ENCODE data around the gene ADCY9.
"Not testable (repeated sequence)": the region's sequence is repeated elsewhere in the genome, so short reads cannot be mapped to it uniquely, and the experiment has no call there.

Gene ADCY9

GRCh38 chr16:4046221-4046620, 70.0 kb downstream of the ADCY9 start:
- Histone ChIP-seq H3K27me3 (replicated peaks; ENCODE audit: control insufficient read depth, insufficient read depth, low read length) (no peaks in the 10 kb centered on the region), H3K9me3 (ENCODE audit: control insufficient read depth, low read length) (no peaks in the 10 kb centered on the region), H3K4me1 (ENCODE audit: control insufficient read depth, insufficient read depth, low read length) (peaks cover 9% of the 10 kb centered on the region), H3K4me3 (ENCODE audit: low read length) (no peak overlapping the region), H3K36me3 (ENCODE audit: control insufficient read depth, insufficient read depth, low read length, severe bottlenecking) (no peaks in the 10 kb centered on the region), H3K9ac (ENCODE audit: low read length) (no peak overlapping the region)
- DNase-seq (ENCODE audit: low read depth): no peak

GRCh38 chr16:4045561-4045960, 70.7 kb downstream of the ADCY9 start:
- H3K4me3 ChIP-seq (ENCODE audit: low read length); DNase-seq (ENCODE audit: low read depth); H3K4me1 ChIP-seq (ENCODE audit: control insufficient read depth, insufficient read depth, low read length); H3K9me3 ChIP-seq (ENCODE audit: control insufficient read depth, low read length); H3K27me3 ChIP-seq (replicated peaks; ENCODE audit: control insufficient read depth, insufficient read depth, low read length); H3K36me3 ChIP-seq (ENCODE audit: control insufficient read depth, insufficient read depth, low read length, severe bottlenecking); H3K9ac ChIP-seq (ENCODE audit: low read length): not testable (repeated sequence)

DNA sequence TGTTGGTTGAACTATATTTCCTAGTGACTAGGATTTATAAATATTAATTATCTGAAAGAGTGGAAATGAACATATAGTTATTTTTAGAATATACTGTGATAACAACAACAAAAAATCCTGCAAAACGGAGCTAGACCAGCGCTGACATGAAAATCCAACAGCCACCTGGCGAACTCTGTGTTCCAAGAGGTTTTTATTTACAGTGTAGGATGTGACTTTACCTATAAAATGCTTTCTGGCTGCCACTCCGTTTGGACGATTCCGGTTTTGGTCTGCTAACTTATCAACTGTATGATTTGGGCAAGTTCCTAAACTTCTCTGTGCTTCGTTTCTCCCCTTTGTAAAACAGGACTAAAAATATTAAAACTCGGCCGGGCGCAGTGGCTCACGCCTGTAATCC, 73.7 kb downstream of the ADCY9 start:
- Histone ChIP-seq H3K9ac (ENCODE audit: low read length) (no peak overlapping the region), H3K36me3 (ENCODE audit: control insufficient read depth, insufficient read depth, low read length, severe bottlenecking) (no peaks in the 10 kb centered on the region), H3K9me3 (ENCODE audit: control insufficient read depth, low read length) (no peaks in the 10 kb centered on the region), H3K4me3 (ENCODE audit: low read length) (no peak overlapping the region), H3K4me1 (ENCODE audit: control insufficient read depth, insufficient read depth, low read length) (peaks cover 9% of the 10 kb centered on the region), H3K27me3 (replicated peaks; ENCODE audit: control insufficient read depth, insufficient read depth, low read length) (no peaks in the 10 kb centered on the region)
- no peak for DNase-seq (ENCODE audit: low read depth)

GRCh38 chr16:4038448-4038847, 77.8 kb downstream of the ADCY9 start:
- Histone ChIP-seq H3K27me3 (replicated peaks; ENCODE audit: control insufficient read depth, insufficient read depth, low read length) (no peaks in the 10 kb centered on the region), H3K9ac (ENCODE audit: low read length) (no peak overlapping the region), H3K4me3 (ENCODE audit: low read length) (no peak overlapping the region), H3K9me3 (ENCODE audit: control insufficient read depth, low read length) (no peaks in the 10 kb centered on the region), H3K36me3 (ENCODE audit: control insufficient read depth, insufficient read depth, low read length, severe bottlenecking) (no peaks in the 10 kb centered on the region), H3K4me1 (ENCODE audit: control insufficient read depth, insufficient read depth, low read length) (no peaks in the 10 kb centered on the region)
- no peak for DNase-seq (ENCODE audit: low read depth)

DNA sequence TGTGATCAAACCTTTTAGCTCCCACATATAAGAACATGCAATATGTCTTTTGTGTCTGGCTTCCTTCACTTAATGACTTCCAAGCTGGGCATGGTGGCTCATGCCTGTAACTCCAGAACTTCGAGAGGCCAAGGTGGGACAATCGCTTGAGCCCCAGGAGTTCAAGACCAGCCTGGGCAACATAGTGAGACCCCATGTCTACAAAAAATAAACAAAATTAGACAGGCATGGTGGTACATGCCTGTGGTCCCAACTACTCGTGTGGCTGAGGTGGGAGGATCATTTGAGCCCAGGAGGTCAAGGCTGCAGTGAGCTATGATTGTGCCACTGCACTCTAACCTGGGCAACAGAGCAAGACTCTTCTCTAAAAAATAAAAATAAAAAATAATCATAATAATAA, 79.3 kb downstream of the ADCY9 start:
- H3K27me3 ChIP-seq (replicated peaks; ENCODE audit: control insufficient read depth, insufficient read depth, low read length); H3K9ac ChIP-seq (ENCODE audit: low read length); H3K36me3 ChIP-seq (ENCODE audit: control insufficient read depth, insufficient read depth, low read length, severe bottlenecking); DNase-seq (ENCODE audit: low read depth); H3K9me3 ChIP-seq (ENCODE audit: control insufficient read depth, low read length); H3K4me3 ChIP-seq (ENCODE audit: low read length); H3K4me1 ChIP-seq (ENCODE audit: control insufficient read depth, insufficient read depth, low read length): not testable (repeated sequence)

DNA sequence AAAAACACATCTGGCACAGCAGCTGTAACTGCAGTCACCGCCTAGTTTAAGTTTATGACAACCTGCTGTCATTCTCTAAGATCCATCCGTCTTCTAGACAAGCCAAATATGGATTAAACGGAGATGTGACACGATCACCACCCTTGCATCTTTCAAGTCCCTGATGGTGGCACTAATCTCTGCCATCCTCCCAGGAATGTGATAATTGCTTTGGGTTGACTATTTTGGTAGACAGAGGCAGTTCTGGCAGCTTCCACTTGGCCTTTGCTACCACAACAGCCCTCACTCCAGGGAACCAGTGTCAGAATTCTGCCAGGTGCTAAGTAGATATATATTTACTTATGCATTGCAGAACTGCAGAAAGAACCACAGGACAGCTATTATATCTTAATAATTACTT, 81.3 kb downstream of the ADCY9 start:
- no peaks in the 10 kb centered on the region for H3K27me3 ChIP-seq (replicated peaks; ENCODE audit: control insufficient read depth, insufficient read depth, low read length)
- H3K4me3 ChIP-seq (ENCODE audit: low read length): no peak overlapping the region
- no peak overlapping the region for H3K9ac ChIP-seq (ENCODE audit: low read length)
- no peaks in the 10 kb centered on the region for H3K36me3 ChIP-seq (ENCODE audit: control insufficient read depth, insufficient read depth, low read length, severe bottlenecking)
- no peak for DNase-seq (ENCODE audit: low read depth)
- no peaks in the 10 kb centered on the region for H3K9me3 ChIP-seq (ENCODE audit: control insufficient read depth, low read length)
- H3K4me1 ChIP-seq (ENCODE audit: control insufficient read depth, insufficient read depth, low read length): no peaks in the 10 kb centered on the region

DNA sequence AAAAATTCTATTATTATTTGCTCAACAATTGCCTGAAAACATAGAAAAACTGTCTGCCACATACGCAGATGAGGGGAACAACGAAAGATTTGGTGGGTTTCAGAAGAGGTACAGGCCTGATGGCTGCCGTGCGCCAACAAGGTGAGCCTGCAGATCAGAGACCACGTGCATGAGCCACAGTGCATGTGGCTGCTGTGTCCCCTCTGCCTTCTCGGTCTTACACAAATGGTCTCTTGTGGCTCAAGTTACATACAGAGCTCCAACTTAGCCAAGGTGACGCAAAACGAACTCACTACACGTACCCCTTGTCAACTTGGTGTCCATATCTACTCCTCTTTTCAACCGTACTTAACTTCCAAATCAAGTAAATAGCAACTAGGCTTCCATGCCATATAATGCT, 82.3 kb downstream of the ADCY9 start:
- Histone ChIP-seq H3K4me1 (ENCODE audit: control insufficient read depth, insufficient read depth, low read length) (no peaks in the 10 kb centered on the region), H3K9me3 (ENCODE audit: control insufficient read depth, low read length) (no peaks in the 10 kb centered on the region), H3K9ac (ENCODE audit: low read length) (no peak overlapping the region), H3K36me3 (ENCODE audit: control insufficient read depth, insufficient read depth, low read length, severe bottlenecking) (no peaks in the 10 kb centered on the region), H3K27me3 (replicated peaks; ENCODE audit: control insufficient read depth, insufficient read depth, low read length) (no peaks in the 10 kb centered on the region), H3K4me3 (ENCODE audit: low read length) (no peak overlapping the region)
- DNase-seq (ENCODE audit: low read depth): no peak

DNA sequence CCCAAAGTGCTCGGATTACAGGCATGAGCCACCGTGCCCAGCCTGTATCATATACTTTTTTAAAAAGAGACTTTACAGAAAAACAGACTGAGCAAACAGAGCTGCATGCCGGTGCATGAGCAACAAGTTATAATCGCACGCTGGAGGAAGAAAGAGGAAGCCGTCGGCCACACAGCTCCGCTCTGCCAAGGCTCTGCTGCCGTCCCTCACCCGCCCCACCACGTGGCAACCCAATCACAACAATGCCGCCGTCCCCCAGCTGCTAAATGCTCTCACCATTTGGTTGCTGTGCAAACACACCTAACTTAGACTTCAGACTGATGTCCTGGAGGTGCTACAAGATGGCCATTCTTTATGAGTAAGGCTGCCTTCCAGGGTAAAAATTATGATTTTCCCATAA, 83.5 kb downstream of the ADCY9 start:
- Histone ChIP-seq H3K27me3 (replicated peaks; ENCODE audit: control insufficient read depth, insufficient read depth, low read length) (no peaks in the 10 kb centered on the region), H3K36me3 (ENCODE audit: control insufficient read depth, insufficient read depth, low read length, severe bottlenecking) (no peaks in the 10 kb centered on the region), H3K4me1 (ENCODE audit: control insufficient read depth, insufficient read depth, low read length) (no peaks in the 10 kb centered on the region), H3K4me3 (ENCODE audit: low read length) (peak overlapping the region; percentile 43), H3K9ac (ENCODE audit: low read length) (peak overlapping the region; percentile 9), H3K9me3 (ENCODE audit: control insufficient read depth, low read length) (no peaks in the 10 kb centered on the region)
- no peak for DNase-seq (ENCODE audit: low read depth)

GRCh38 chr16:4028144-4028543, 88.1 kb downstream of the ADCY9 start:
- Histone ChIP-seq H3K9me3 (ENCODE audit: control insufficient read depth, low read length) (no peaks in the 10 kb centered on the region), H3K4me3 (ENCODE audit: low read length) (no peak overlapping the region), H3K27me3 (replicated peaks; ENCODE audit: control insufficient read depth, insufficient read depth, low read length) (no peaks in the 10 kb centered on the region), H3K36me3 (ENCODE audit: control insufficient read depth, insufficient read depth, low read length, severe bottlenecking) (no peaks in the 10 kb centered on the region), H3K9ac (ENCODE audit: low read length) (no peak overlapping the region), H3K4me1 (ENCODE audit: control insufficient read depth, insufficient read depth, low read length) (no peaks in the 10 kb centered on the region)
- no peak for DNase-seq (ENCODE audit: low read depth)

DNA sequence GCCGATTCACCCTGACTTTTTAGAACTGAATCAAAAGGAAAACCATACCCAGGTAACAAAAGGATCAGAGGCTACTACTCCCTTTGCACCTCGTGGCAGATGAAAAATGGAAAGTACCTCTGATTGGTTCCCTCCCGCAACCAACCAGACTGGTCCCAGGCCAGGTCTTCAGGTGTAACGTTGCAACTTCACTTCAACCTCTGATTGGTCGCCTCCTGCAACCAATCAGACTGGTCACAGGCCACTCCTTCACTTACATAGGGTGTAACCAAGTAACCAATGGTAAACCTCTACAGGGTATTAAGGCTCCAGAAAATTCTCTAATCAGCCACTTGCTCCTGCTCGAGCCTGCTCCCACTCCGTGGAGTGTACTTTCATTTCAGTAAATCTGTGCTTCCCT, 89.4 kb downstream of the ADCY9 start:
- no peaks in the 10 kb centered on the region for H3K9me3 ChIP-seq (ENCODE audit: control insufficient read depth, low read length)
- H3K36me3 ChIP-seq (ENCODE audit: control insufficient read depth, insufficient read depth, low read length, severe bottlenecking): no peaks in the 10 kb centered on the region
- no peaks in the 10 kb centered on the region for H3K27me3 ChIP-seq (replicated peaks; ENCODE audit: control insufficient read depth, insufficient read depth, low read length)
- H3K4me1 ChIP-seq (ENCODE audit: control insufficient read depth, insufficient read depth, low read length): no peaks in the 10 kb centered on the region
- DNase-seq (ENCODE audit: low read depth): no peak
- no peak overlapping the region for H3K4me3 ChIP-seq (ENCODE audit: low read length)
- no peak overlapping the region for H3K9ac ChIP-seq (ENCODE audit: low read length)

DNA sequence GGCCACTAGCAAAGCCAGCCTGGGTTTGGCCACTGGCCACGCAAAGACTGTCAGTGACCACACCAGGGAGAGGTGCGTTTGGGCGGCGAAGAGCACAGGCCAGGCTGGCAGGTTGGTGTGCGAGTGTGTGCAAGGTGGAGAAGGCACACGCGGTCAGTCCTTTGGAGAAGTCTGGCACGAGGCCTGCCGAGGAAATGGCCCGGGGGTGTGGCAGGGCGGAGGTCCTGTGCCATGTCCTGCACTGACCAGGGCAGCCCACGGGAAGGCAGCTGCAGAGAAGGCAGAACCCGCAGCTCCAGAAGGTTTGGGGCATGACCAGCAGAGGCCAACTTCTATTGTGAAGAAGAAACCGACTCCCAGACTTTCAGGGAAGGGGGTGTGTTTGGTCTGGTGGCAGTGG, 90.8 kb downstream of the ADCY9 start:
- DNase-seq (ENCODE audit: low read depth): no peak
- no peaks in the 10 kb centered on the region for H3K4me1 ChIP-seq (ENCODE audit: control insufficient read depth, insufficient read depth, low read length)
- H3K9ac ChIP-seq (ENCODE audit: low read length): no peak overlapping the region
- H3K9me3 ChIP-seq (ENCODE audit: control insufficient read depth, low read length): no peaks in the 10 kb centered on the region
- H3K36me3 ChIP-seq (ENCODE audit: control insufficient read depth, insufficient read depth, low read length, severe bottlenecking): no peaks in the 10 kb centered on the region
- no peaks in the 10 kb centered on the region for H3K27me3 ChIP-seq (replicated peaks; ENCODE audit: control insufficient read depth, insufficient read depth, low read length)
- H3K4me3 ChIP-seq (ENCODE audit: low read length): no peak overlapping the region

DNA sequence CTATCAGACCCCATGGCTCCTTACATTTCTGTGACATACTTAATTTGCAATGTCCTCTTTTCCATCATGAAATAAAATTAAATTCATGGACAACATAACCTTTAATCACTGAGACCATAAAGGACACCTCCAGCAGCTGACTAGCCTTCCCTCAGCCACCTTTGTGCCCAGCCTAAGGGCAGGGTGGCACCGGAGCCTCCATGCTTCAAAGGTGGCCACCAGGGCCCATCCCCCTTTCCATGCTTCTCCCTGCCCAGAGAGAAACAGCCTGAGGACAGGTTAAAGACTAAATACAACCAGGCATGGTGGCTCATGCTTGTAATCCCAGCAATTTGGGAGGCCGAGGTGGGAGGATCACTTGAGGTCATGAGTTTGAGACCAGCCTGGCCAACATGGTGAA, 94.3 kb downstream of the ADCY9 start:
- Histone ChIP-seq H3K9me3 (ENCODE audit: control insufficient read depth, low read length) (no peaks in the 10 kb centered on the region), H3K27me3 (replicated peaks; ENCODE audit: control insufficient read depth, insufficient read depth, low read length) (no peaks in the 10 kb centered on the region), H3K4me3 (ENCODE audit: low read length) (no peak overlapping the region), H3K4me1 (ENCODE audit: control insufficient read depth, insufficient read depth, low read length) (peaks cover 10% of the 10 kb centered on the region), H3K9ac (ENCODE audit: low read length) (no peak overlapping the region), H3K36me3 (ENCODE audit: control insufficient read depth, insufficient read depth, low read length, severe bottlenecking) (no peaks in the 10 kb centered on the region)
- no peak for DNase-seq (ENCODE audit: low read depth)
